Prostate gland (tissue), 2 donors: ENCODE data around the gene RNGTT. TPM values are rescaled to one million over a fixed set of nuclear protein-coding genes. Genes with fewer than 3 reads are reported as not detected.

Experiments
- DNase-seq: peaks from one replicate; pipeline ENCODE4 v3.0.0-alpha.2; 2019; ENCODE audit warnings: low spot score
- H3K27ac ChIP-seq, 2 donors: fragments of 200-600 bp; sonication (generic); 2 replicates each; pipeline ENCODE4 v1.5.1; 2017 to 2019
- H3K27me3 ChIP-seq: fragments of 200-600 bp; sonication (generic); replicated peaks from 2 replicates; pipeline ENCODE4 v1.5.1; 2019; ENCODE audit not compliant: insufficient read depth
- H3K36me3 ChIP-seq, 2 donors: fragments of 200-600 bp; sonication (generic); 1 replicate in 1 of 2; 2 replicates in 1 of 2; pipeline versions ENCODE4 v1.5.1 to v1.8.1; 2017 to 2019
- H3K4me1 ChIP-seq: fragments of 200-600 bp; sonication (generic); replicated peaks from 2 replicates; pipeline ENCODE4 v1.5.1; 2019
- H3K4me3 ChIP-seq, 2 donors: fragments of 200-600 bp; sonication (generic); 2 replicates each; pipeline ENCODE4 v1.5.1; 2017 to 2019
- H3K9me3 ChIP-seq: fragments of 200-600 bp; sonication (generic); 2 replicates; pipeline ENCODE4 v1.5.1; 2017
- POLR2A ChIP-seq: fragments of 450-650 bp; IDR thresholded peaks from one replicate; pipeline ENCODE4 v1.6.1; 2016; ENCODE audit warnings: antibody characterized with exemption, mild to moderate bottlenecking
- POLR2AphosphoS5 ChIP-seq: sonication (generic); formaldehyde crosslinking; IDR thresholded peaks from one replicate; pipeline ENCODE4 v1.6.1; 2017; ENCODE audit warnings: antibody characterized with exemption
- WGBS: methylation state at CpG from one replicate; pipeline ENCODE4 v1.1.5; 2018; 5-methylcytosine and 5-hydroxymethylcytosine counted together
- intact Hi-C: fragments of 100-400 bp; cut with DNase I; formaldehyde crosslinking; loops from one replicate; pipeline ENCODE4 v1.14.2; 2022
- total RNA-seq, 2 donors: library from RNA; depleted of rRNA; stranded (reverse); fragments of >200 nt; gene quantifications; one replicate each; pipeline ENCODE4 v1.1.0, GENCODE V29; 2016
- TF ChIP-seq, protein P1 (sequence below), 4 experiments: fragments of 200-600 bp in 2 of 4; fragments of 450-650 bp in 2 of 4; sonication (generic) in 2 of 4; IDR thresholded peaks; 1 replicate in 3 of 4; 2 replicates in 1 of 4; pipeline ENCODE4 v1.5.1; 2016 to 2019; ENCODE audit warnings: antibody characterized with exemption in 4 of 4, mild to moderate bottlenecking in 2 of 4, moderate library complexity in 2 of 4

RNGTT gene
- total RNA-seq, 2 donors from 2014 or later, result 10.1 to 23.6 TPM

DNA sequence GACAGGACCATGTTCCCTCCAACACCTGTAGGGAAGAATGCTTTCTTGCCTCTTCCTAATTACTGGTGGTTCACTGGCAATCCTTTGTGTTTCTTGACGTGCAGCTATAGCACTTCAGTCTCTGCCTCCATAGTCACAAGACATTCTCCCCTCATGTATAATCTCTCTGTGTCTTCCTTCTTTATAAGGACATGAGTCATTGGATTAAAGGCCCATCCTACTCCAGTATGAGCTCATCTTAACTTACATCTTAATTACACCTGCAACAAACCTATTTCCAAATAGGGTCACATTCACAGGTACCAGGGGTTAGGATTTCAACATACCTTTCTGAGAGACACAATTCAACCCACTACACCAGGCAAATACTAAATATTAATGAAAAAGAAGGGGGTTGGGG is 213.6 kb downstream of the RNGTT start:
- no peaks in the 10 kb centered on the region for H3K9me3 ChIP-seq
- TF ChIP-seq POLR2AphosphoS5, result no peak
- TF ChIP-seq, protein P1, sequence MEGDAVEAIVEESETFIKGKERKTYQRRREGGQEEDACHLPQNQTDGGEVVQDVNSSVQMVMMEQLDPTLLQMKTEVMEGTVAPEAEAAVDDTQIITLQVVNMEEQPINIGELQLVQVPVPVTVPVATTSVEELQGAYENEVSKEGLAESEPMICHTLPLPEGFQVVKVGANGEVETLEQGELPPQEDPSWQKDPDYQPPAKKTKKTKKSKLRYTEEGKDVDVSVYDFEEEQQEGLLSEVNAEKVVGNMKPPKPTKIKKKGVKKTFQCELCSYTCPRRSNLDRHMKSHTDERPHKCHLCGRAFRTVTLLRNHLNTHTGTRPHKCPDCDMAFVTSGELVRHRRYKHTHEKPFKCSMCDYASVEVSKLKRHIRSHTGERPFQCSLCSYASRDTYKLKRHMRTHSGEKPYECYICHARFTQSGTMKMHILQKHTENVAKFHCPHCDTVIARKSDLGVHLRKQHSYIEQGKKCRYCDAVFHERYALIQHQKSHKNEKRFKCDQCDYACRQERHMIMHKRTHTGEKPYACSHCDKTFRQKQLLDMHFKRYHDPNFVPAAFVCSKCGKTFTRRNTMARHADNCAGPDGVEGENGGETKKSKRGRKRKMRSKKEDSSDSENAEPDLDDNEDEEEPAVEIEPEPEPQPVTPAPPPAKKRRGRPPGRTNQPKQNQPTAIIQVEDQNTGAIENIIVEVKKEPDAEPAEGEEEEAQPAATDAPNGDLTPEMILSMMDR (IDR thresholded peaks at IDR 0.05), result no peak
- no peak for TF ChIP-seq POLR2A
- no peaks in the 10 kb centered on the region for H3K4me1 ChIP-seq
- no peak overlapping the region for H3K4me3 ChIP-seq
- no peak overlapping the region for H3K27ac ChIP-seq
- H3K27me3 ChIP-seq, result no peaks in the 10 kb centered on the region
- H3K36me3 ChIP-seq, result no peaks in the 10 kb centered on the region
- 92% methylated on average over 1 of the region's 1 CpG for WGBS
- no peak for DNase-seq
- intact Hi-C loops, result no loop called here

- intact Hi-C loops, result no loop called here
- 89% methylated on average over 2 of the region's 2 CpGs for WGBS
- no peaks in the 10 kb centered on the region for H3K4me1 ChIP-seq
- TF ChIP-seq POLR2AphosphoS5 (no peak), POLR2A (no peak)
- TF ChIP-seq, protein P1 (IDR thresholded peaks at IDR 0.05), result no peak
- DNase-seq, result no peak
- H3K27ac ChIP-seq, result no peak overlapping the region
- no peaks in the 10 kb centered on the region for H3K9me3 ChIP-seq
- no peak overlapping the region for H3K4me3 ChIP-seq
- no peaks in the 10 kb centered on the region for H3K36me3 ChIP-seq
- no peaks in the 10 kb centered on the region for H3K27me3 ChIP-seq
These were observed 215.3 kb downstream of the RNGTT start for GRCh38 chr6:88748141-88748540.

GRCh38 chr6:88741939-88742338 is 221.5 kb downstream of the RNGTT start:
- Histone ChIP-seq H3K4me1 (no peaks in the 10 kb centered on the region), H3K27me3 (no peaks in the 10 kb centered on the region), H3K9me3 (no peaks in the 10 kb centered on the region), H3K36me3 (no peaks in the 10 kb centered on the region), H3K27ac (no peak overlapping the region), H3K4me3 (no peak overlapping the region)
- WGBS, result 47% methylated on average over 1 of the region's 1 CpG
- intact Hi-C loops, result no loop called here
- TF ChIP-seq, protein P1 (IDR thresholded peaks at IDR 0.05), result no peak
- no peak for TF ChIP-seq POLR2AphosphoS5
- no peak for TF ChIP-seq POLR2A
- DNase-seq, result no peak

- WGBS, result 97% methylated on average over 7 of the region's 7 CpGs
- Histone ChIP-seq H3K27ac (no peak overlapping the region), H3K4me3 (no peak overlapping the region), H3K9me3 (no peaks in the 10 kb centered on the region), H3K27me3 (no peaks in the 10 kb centered on the region), H3K4me1 (no peaks in the 10 kb centered on the region), H3K36me3 (no peaks in the 10 kb centered on the region)
- no peak for DNase-seq
- intact Hi-C loops, result no loop called here
- TF ChIP-seq POLR2AphosphoS5 (no peak), POLR2A (no peak)
- TF ChIP-seq, protein P1 (IDR thresholded peaks at IDR 0.05), result no peak
These were observed 222.3 kb downstream of the RNGTT start for GRCh38 chr6:88741071-88741470.

- no peak for TF ChIP-seq POLR2A
- no peak for TF ChIP-seq POLR2AphosphoS5
- TF ChIP-seq, protein P1 (IDR thresholded peaks at IDR 0.05), result no peak
- H3K4me3 ChIP-seq, result no peak overlapping the region
- intact Hi-C loops, result no loop called here
- 100% methylated on average over 4 of the region's 4 CpGs for WGBS
- no peak for DNase-seq
- H3K9me3 ChIP-seq, result no peaks in the 10 kb centered on the region
- no peaks in the 10 kb centered on the region for H3K4me1 ChIP-seq
- H3K27me3 ChIP-seq, result no peaks in the 10 kb centered on the region
- H3K36me3 ChIP-seq, result no peaks in the 10 kb centered on the region
- no peak overlapping the region for H3K27ac ChIP-seq
These were observed 228.9 kb downstream of the RNGTT start for GRCh38 chr6:88734544-88734943.
